ENCODE measurements around the gene SKAP2. TPM values are rescaled to one million over a fixed set of nuclear protein-coding genes. Genes with fewer than 3 reads are reported as not detected.

The SKAP2 gene
- total and polyA plus RNA-seq, 2 of the 4 experiments (the other 2 are of a cell fraction) = 5.7 to 7.4 TPM

DNA sequence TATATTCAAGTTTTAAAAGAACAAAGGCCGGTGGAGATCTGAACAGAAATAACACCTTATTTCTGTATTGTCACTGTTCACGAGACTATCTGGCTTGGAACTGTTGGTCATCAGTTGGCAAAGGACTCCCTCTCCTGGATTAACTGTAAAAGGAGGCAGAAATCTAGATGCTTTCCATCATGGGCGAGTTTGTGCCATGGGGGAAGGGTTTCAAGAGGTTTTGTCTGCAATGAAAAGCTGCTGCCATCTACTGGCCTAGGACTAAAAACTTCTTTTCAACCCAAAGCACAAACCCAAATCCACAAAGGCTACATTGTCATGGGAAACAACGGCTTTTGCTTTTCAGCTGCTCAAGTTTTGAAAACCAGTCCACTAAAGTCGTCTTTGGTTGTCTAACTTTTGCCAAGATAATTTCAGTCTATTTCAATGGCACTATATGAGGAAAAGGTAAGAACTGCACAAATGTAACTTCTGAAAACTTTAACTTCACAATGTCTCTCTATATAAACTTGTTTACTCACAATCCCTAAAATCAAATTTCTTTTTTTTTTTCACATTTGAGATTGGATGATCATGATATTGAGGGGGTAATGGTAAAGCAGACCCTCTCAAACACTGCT, 196.8 kb downstream of the SKAP2 start:
- Histone ChIP-seq H2BK120ac (ENCODE audit: low read depth, low read length) (no peak overlapping the region), H2AK9ac (replicated peaks; ENCODE audit: low read depth, low read length, poor library complexity) (no peak overlapping the region), H2BK5ac (ENCODE audit: low read depth, low read length, poor library complexity, severe bottlenecking) (no peak overlapping the region), H3K4me2 (ENCODE audit: low read depth, low read length) (no peak overlapping the region), H3K9ac (ENCODE audit: low read depth, low read length) (no peak overlapping the region), H4K5ac (ENCODE audit: low read depth, low read length) (no peak overlapping the region), H3K79me1 (ENCODE audit: low read depth in 1 of 2, low read length in 2 of 2) (no peaks in the 10 kb centered on the region), H2AK5ac (ENCODE audit: low read depth, low read length) (no peak overlapping the region), H3K9me1 (ENCODE audit: insufficient read depth, low read length) (no peaks in the 10 kb centered on the region), H2BK15ac (ENCODE audit: low read depth, low read length) (no peak overlapping the region), H4K8ac (ENCODE audit: low read depth in 2 of 2, low read length in 2 of 2) (no peak overlapping the region), H4K20me1 (ENCODE audit: insufficient read depth, low read length) (no peaks in the 10 kb centered on the region), H4K91ac (ENCODE audit: insufficient read depth, low read depth, low read length) (no peak overlapping the region), H2BK20ac (ENCODE audit: low read depth, low read length) (no peak overlapping the region), H3K4ac (ENCODE audit: low read depth, low read length) (no peak overlapping the region), H3K14ac (replicated peaks; ENCODE audit: low read depth, low read length) (no peak overlapping the region), H3K4me3 (ENCODE audit: insufficient read depth, low read depth, low read length) (no peak overlapping the region), H3K36me3 (ENCODE audit: control insufficient read depth, insufficient read depth, low read length) (no peaks in the 10 kb centered on the region), H3K23ac (ENCODE audit: low read depth, low read length) (no peak overlapping the region), H3K27ac (ENCODE audit: insufficient read depth, low read length) (no peak overlapping the region), H3K56ac (ENCODE audit: extremely low read depth, insufficient read depth, low read length) (no peak overlapping the region), H3K9me3 (ENCODE audit: control insufficient read depth, insufficient read depth, low read length) (no peaks in the 10 kb centered on the region), H3K18ac (ENCODE audit: low read depth, low read length) (no peak overlapping the region), H3K27me3 (ENCODE audit: control insufficient read depth, insufficient read depth, low read length) (no peaks in the 10 kb centered on the region), H2AFZ (replicated peaks; ENCODE audit: low read length, poor library complexity) (no peak overlapping the region), H3K4me1 (ENCODE audit: control insufficient read depth, insufficient read depth, low read length) (no peaks in the 10 kb centered on the region)
- TF ChIP-seq CTCF (conservative IDR thresholded peaks at IDR 0.05; ENCODE audit: low read depth, low read length) (peak; percentile 95), CEBPB (IDR thresholded peaks at IDR 0.05; ENCODE audit: low read depth, low read length) (no peak), MXI1 (IDR thresholded peaks at IDR 0.05; ENCODE audit: borderline replicate concordance, low read depth, low read length) (no peak), MAFK (IDR thresholded peaks at IDR 0.05; ENCODE audit: low read depth, low read length) (no peak), RAD21 (IDR thresholded peaks at IDR 0.05; ENCODE audit: low read length) (peak; percentile 80), SMC3 (IDR thresholded peaks at IDR 0.05; ENCODE audit: low read depth, low read length) (peak; percentile 63), BHLHE40 (IDR thresholded peaks at IDR 0.05; ENCODE audit: low read depth, low read length) (peak; percentile 76; the same call in 1 of the 2 replicates), POLR2A (IDR thresholded peaks at IDR 0.05; ENCODE audit: low read depth, low read length) (no peak)
- TF ChIP-seq, protein P1, sequence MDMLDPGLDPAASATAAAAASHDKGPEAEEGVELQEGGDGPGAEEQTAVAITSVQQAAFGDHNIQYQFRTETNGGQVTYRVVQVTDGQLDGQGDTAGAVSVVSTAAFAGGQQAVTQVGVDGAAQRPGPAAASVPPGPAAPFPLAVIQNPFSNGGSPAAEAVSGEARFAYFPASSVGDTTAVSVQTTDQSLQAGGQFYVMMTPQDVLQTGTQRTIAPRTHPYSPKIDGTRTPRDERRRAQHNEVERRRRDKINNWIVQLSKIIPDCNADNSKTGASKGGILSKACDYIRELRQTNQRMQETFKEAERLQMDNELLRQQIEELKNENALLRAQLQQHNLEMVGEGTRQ (IDR thresholded peaks at IDR 0.05; ENCODE audit: low read depth, low read length) = no peak
- in situ Hi-C loops (cut with MboI; ENCODE audit: low sequenced_read_pairs) = loop anchor here (25.0 kb wide), 2 partner anchors 455 to 580 kb away; partner anchors contain the start of genes CBX3 and HNRNPA2B1
- no TSS peak for BruUV-seq (replicated peaks)
- POLR2A ChIA-PET (ENCODE audit: unreplicated experiment) = no interaction called here
- no CpG with 5 or more reads among the region's 5 CpGs for WGBS, 2 experiments (ENCODE audit: extremely low coverage in 2 of 2, insufficient read length in 1 of 2)
- intact Hi-C loops (cut with micrococcal nuclease) = loop anchor here (1.0 to 10.0 kb wide), 6 partner anchors 163 to 775 kb away; partner anchors contain the start of genes CBX3 and HNRNPA2B1
- dilution Hi-C loops (cut with HindIII; ENCODE audit: low sequenced_read_pairs, unreplicated experiment) = no loop called here
- CTCF ChIA-PET = interaction anchor here (0.6 to 2.4 kb wide), 18 partner anchors 9 to 991 kb away, joined by 3 to 33 read pairs (median 4); no protein-coding TSS in a partner anchor
- DNase-seq = peak; percentile 90
- peak; percentile 96 for ATAC-seq (ENCODE audit: low read depth)
